Measurements from ENCODE around the gene P2RY12. TPM values are rescaled to one million over a fixed set of nuclear protein-coding genes. Genes with fewer than 3 reads are reported as not detected.

Gene P2RY12
- total and polyA plus RNA-seq, 2 of the 8 experiments (the other 6 are each of a cell fraction or from before 2014, with no cell fraction given) = not detected

- Histone ChIP-seq H3K23me2 (ENCODE audit: low read depth, low read length) (no peaks in the 10 kb centered on the region), H3K36me3 (ENCODE audit: control insufficient read depth in 2 of 4, insufficient read depth in 4 of 4, low read length in 3 of 4) (no peaks in the 10 kb centered on the region; a peak in 1 of 8 replicates), H4K5ac (ENCODE audit: insufficient read length, low read depth, low read length) (no peak overlapping the region), H4K20me1 (replicated peaks in 1 of 2; ENCODE audit: control insufficient read depth in 1 of 2, insufficient read depth in 2 of 2, low read length in 2 of 2) (no peaks in the 10 kb centered on the region), H4K91ac (replicated peaks; ENCODE audit: insufficient read length, low read length) (no peak overlapping the region), H2AK5ac (ENCODE audit: low read depth, low read length) (no peak overlapping the region), H3K27me3 (replicated peaks in 1 of 4; ENCODE audit: control insufficient read depth in 3 of 4, extremely low read depth in 1 of 4, insufficient read depth in 3 of 4, low read length in 3 of 4) (no peaks in the 10 kb centered on the region), H2BK5ac (ENCODE audit: low read depth, low read length) (no peak overlapping the region), H3K56ac (replicated peaks; ENCODE audit: insufficient read length, low read depth, low read length) (no peak overlapping the region), H2BK15ac (ENCODE audit: low read length) (no peak overlapping the region), H3K79me2 (ENCODE audit: control insufficient read depth in 1 of 2, insufficient read depth in 2 of 2, low read length in 2 of 2) (no peaks in the 10 kb centered on the region), H3K4me2 (ENCODE audit: insufficient read depth in 1 of 2, low read depth in 2 of 2, low read length in 2 of 2) (no peak overlapping the region), H3K27ac (ENCODE audit: low read depth, low read length) (no peak overlapping the region), H4K8ac (ENCODE audit: extremely low read depth, insufficient read depth, low read length) (no peak overlapping the region), H3K79me1 (ENCODE audit: low read depth, low read length) (no peaks in the 10 kb centered on the region), H3K9me3 (ENCODE audit: insufficient read depth in 2 of 2, low read depth in 1 of 2, low read length in 1 of 2) (no peaks in the 10 kb centered on the region), H2BK20ac (ENCODE audit: low read length) (no peak overlapping the region), H3K23ac (ENCODE audit: insufficient read length) (no peak overlapping the region), H2BK12ac (ENCODE audit: low read depth, low read length) (no peak overlapping the region), H2BK120ac (replicated peaks; ENCODE audit: low read depth, low read length) (no peak overlapping the region), H3K14ac (ENCODE audit: insufficient read length) (no peak overlapping the region), H3K9ac (replicated peaks in 1 of 4; ENCODE audit: extremely low read depth in 1 of 4, low read depth in 3 of 4, low read length in 3 of 4) (no peak overlapping the region), H3K4ac (replicated peaks; ENCODE audit: insufficient read length, low read depth, low read length) (no peak overlapping the region), H3K4me3 (ENCODE audit: extremely low read depth in 1 of 4, insufficient read depth in 2 of 4, low read depth in 3 of 4, low read length in 4 of 4) (no peak overlapping the region), H2AFZ (ENCODE audit: low read length) (no peak overlapping the region), H3K18ac (ENCODE audit: extremely low read depth, low read length) (no peak overlapping the region), H3K4me1 (replicated peaks in 1 of 4; ENCODE audit: control insufficient read depth in 3 of 4, insufficient read depth in 4 of 4, low read length in 3 of 4) (no peaks in the 10 kb centered on the region)
- ChIA-PET CTCF (ENCODE audit: partially characterized antibody) (interaction anchor here (1.0 to 1.5 kb wide), 2 partner anchors 10 to 182 kb away, joined by 3 read pairs; no protein-coding TSS in a partner anchor), POLR2A (ENCODE audit: partially characterized antibody) (no interaction called here)
- WGBS, 2 experiments (ENCODE audit: extremely low coverage in 1 of 2, insufficient coverage in 1 of 2, insufficient read length in 1 of 2, insufficient replicate concordance in 2 of 2, low coverage in 1 of 2, low lambda C conversion rate in 2 of 2, missing lambda C conversion rate in 1 of 2) = 100% methylated on average over 2 of the region's 2 CpGs; no CpG with 5 or more reads in 1 of the 2 experiments
- DNase-seq (ENCODE audit: low read depth in 1 of 2, low spot score in 2 of 2) (no peak), FAIRE-seq (no peak)
- TF ChIP-seq JUN (IDR thresholded peaks at IDR 0.05; ENCODE audit: low read depth, low read length) (no peak), SP4 (IDR thresholded peaks at IDR 0.05; ENCODE audit: low read length) (no peak), PHF8 (conservative IDR thresholded peaks at IDR 0.05; ENCODE audit: low read depth, low read length) (no peak), KDM5A (IDR thresholded peaks at IDR 0.05; ENCODE audit: low read length) (no peak), CHD1 (IDR thresholded peaks at IDR 0.05; ENCODE audit: low read depth, low read length) (no peak), RNF2 (IDR thresholded peaks at IDR 0.05; ENCODE audit: borderline replicate concordance, low read depth, low read length, missing control alignments, poor library complexity, severe bottlenecking) (no peak), SRF (IDR thresholded peaks at IDR 0.05; ENCODE audit: low read depth, low read length) (no peak), CTCF (IDR thresholded peaks at IDR 0.05; ENCODE audit: control extremely low read depth in 1 of 3, insufficient read depth in 1 of 3, low read depth in 1 of 3, low read length in 3 of 3) (no peak)
Measured at GRCh38 chr3:151407928-151408327, 23.4 kb upstream of the P2RY12 start.

Data from H1 (cell line).